ENCODE results near the gene TNFRSF8.
A peak's percentile ranks its signal among the peaks of the same experiment; 100 is the strongest.

Gene TNFRSF8

GRCh38 chr1:12179111-12179519 lies 116.0 kb downstream of the TNFRSF8 start:
- no peaks in the 10 kb centered on the region for H3K36me3 Mint-ChIP-seq (ENCODE audit: low read depth)
- peaks cover 48% of the 10 kb centered on the region for H3K4me1 Mint-ChIP-seq
- H3K27me3 Mint-ChIP-seq (ENCODE audit: low read depth, poor library complexity), result peaks cover 8% of the 10 kb centered on the region
- H3K27ac Mint-ChIP-seq, result no peak overlapping the region
- DNase-seq, result no peak
- TF ChIP-seq CTCF (IDR thresholded peaks at IDR 0.05), result no peak
- H3K4me3 Mint-ChIP-seq, result no peak overlapping the region
- no peaks in the 10 kb centered on the region for H3K9me3 Mint-ChIP-seq

DNA sequence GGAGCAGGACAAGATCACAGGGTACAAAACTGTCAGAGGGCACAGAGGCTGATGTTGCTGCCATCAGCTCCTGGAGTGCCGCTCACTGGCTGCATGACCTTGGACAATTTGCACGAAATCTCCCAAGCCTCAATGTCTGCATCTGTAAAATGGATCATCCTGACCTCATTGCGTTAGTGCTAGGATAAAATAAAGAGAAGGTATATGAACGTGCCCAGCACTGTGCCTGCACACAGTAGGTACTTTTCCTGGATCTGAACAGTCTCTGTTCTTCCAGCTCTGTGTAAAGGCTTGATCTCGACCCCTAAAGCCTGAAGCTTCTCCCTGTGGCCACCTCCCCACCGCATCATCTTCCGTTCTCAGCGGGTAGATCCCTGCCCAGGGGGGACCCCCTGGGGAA lies 116.6 kb downstream of the TNFRSF8 start:
- peaks cover 46% of the 10 kb centered on the region for H3K4me1 Mint-ChIP-seq
- TF ChIP-seq CTCF (IDR thresholded peaks at IDR 0.05), result no peak
- no peak overlapping the region for H3K4me3 Mint-ChIP-seq
- no peak overlapping the region for H3K27ac Mint-ChIP-seq
- H3K27me3 Mint-ChIP-seq (ENCODE audit: low read depth, poor library complexity), result peaks cover 8% of the 10 kb centered on the region
- no peaks in the 10 kb centered on the region for H3K36me3 Mint-ChIP-seq (ENCODE audit: low read depth)
- no peak for DNase-seq
- no peaks in the 10 kb centered on the region for H3K9me3 Mint-ChIP-seq

DNA sequence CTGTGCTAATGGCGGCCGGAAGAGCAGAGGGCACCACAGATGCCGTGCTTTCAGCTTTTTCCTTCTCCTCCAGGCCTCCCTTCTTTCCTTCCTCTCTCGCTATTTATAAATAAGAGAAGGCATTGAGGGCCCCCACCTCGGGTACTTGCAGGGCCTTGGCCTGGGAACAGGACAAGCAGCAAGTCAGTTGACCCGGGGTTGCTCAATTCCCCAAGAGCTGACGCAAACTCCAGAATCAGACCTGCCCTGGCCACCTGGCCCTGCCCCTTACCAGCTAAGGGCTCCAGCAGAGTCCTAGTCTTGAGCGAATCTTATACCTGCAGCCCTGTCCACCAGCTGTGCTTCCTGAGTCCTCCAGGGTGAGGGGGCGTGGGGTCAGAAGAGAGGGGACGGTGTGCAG lies 117.2 kb downstream of the TNFRSF8 start:
- Mint-ChIP-seq H3K9me3 (no peaks in the 10 kb centered on the region), H3K4me1 (peaks cover 46% of the 10 kb centered on the region), H3K27me3 (ENCODE audit: low read depth, poor library complexity) (peaks cover 8% of the 10 kb centered on the region), H3K36me3 (ENCODE audit: low read depth) (no peaks in the 10 kb centered on the region), H3K27ac (no peak overlapping the region), H3K4me3 (no peak overlapping the region)
- no peak for DNase-seq
- TF ChIP-seq CTCF (IDR thresholded peaks at IDR 0.05), result no peak

- TF ChIP-seq CTCF (IDR thresholded peaks at IDR 0.05), result no peak
- Mint-ChIP-seq H3K4me3 (no peak overlapping the region), H3K27me3 (ENCODE audit: low read depth, poor library complexity) (peaks cover 8% of the 10 kb centered on the region), H3K9me3 (no peaks in the 10 kb centered on the region), H3K27ac (no peak overlapping the region), H3K36me3 (ENCODE audit: low read depth) (no peaks in the 10 kb centered on the region), H3K4me1 (peaks cover 46% of the 10 kb centered on the region)
- no peak for DNase-seq
Measured at GRCh38 chr1:12180903-12181302, 117.8 kb downstream of the TNFRSF8 start.

GRCh38 chr1:12181568-12181967 lies 118.5 kb downstream of the TNFRSF8 start:
- Mint-ChIP-seq H3K27ac (no peak overlapping the region), H3K27me3 (ENCODE audit: low read depth, poor library complexity) (peaks cover 8% of the 10 kb centered on the region), H3K4me1 (peaks cover 40% of the 10 kb centered on the region), H3K9me3 (no peaks in the 10 kb centered on the region), H3K4me3 (no peak overlapping the region), H3K36me3 (ENCODE audit: low read depth) (no peaks in the 10 kb centered on the region)
- no peak for DNase-seq
- TF ChIP-seq CTCF (IDR thresholded peaks at IDR 0.05), result no peak

DNA sequence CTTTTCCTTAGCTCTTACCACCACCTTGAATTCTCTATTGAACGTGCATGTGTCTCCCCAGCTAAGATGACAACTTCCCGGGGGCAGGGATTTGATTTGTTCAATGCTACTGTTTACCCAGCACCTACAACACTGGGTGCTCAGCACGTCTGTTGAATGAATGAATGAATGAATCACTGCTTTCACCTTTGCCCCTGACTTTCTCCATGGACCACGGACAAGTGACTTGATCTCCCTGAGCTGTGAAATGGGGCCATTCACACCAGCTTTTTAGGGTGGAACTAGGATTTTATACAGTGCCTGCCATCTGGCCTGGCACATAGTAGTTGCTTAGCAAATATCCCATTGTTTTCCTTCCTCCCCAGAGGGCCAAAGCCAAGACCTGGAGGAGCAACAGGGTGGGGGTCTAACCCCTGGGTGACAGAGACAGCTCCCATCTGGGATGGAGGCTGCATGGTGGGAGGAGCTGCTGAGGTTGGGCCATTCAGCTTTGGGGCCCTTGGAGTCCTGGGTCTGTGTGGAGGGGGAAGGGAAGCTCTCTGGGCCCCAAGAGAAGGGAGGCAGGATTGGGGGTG lies 119.4 kb downstream of the TNFRSF8 start:
- no peak for DNase-seq

More for the DNA sequence above, 119.4 kb downstream of the TNFRSF8 start:
- Mint-ChIP-seq H3K27ac (peak overlapping the region; percentile 34), H3K4me3 (no peak overlapping the region), H3K4me1 (peaks cover 37% of the 10 kb centered on the region), H3K9me3 (no peaks in the 10 kb centered on the region), H3K36me3 (ENCODE audit: low read depth) (no peaks in the 10 kb centered on the region), H3K27me3 (ENCODE audit: low read depth, poor library complexity) (peaks cover 8% of the 10 kb centered on the region)
- TF ChIP-seq CTCF (IDR thresholded peaks at IDR 0.05), result no peak
